Ectodermal cell (in vitro differentiated cells): ENCODE results near the gene CREB5.

ENCODE experiments used
- H3K27ac ChIP-seq: 2 replicates; pipeline ENCODE4 v1.7.0; 2013; ENCODE audit warnings: mild to moderate bottlenecking, low read depth, low read length; ENCODE audit not compliant: insufficient read depth, poor library complexity, severe bottlenecking
- H3K27me3 ChIP-seq: 2 replicates; pipeline ENCODE4 v1.7.0; 2013; ENCODE audit warnings: mild to moderate bottlenecking, low read length; ENCODE audit not compliant: insufficient read depth, control insufficient read depth, poor library complexity, severe bottlenecking
- H3K36me3 ChIP-seq: one replicate; pipeline ENCODE4 v1.7.0; 2013; ENCODE audit warnings: low read length; ENCODE audit not compliant: control insufficient read depth, insufficient read depth
- H3K4me1 ChIP-seq: one replicate; pipeline ENCODE4 v1.7.0; 2013; ENCODE audit warnings: low read length; ENCODE audit not compliant: control insufficient read depth, insufficient read depth
- H3K4me3 ChIP-seq: 2 replicates; pipeline ENCODE4 v1.7.0; 2013; ENCODE audit warnings: low read depth, low read length, control low read depth; ENCODE audit not compliant: insufficient read depth
- H3K9me3 ChIP-seq: 2 replicates; pipeline ENCODE4 v1.7.0; 2013; ENCODE audit warnings: mild to moderate bottlenecking, low read length, moderate library complexity; ENCODE audit not compliant: control insufficient read depth
- WGBS, 2 experiments: methylation state at CpG; one replicate each; pipeline ENCODE4 v1.1.7; 2013; ENCODE audit warnings: missing lambda C conversion rate in 2 of 2; 5-methylcytosine and 5-hydroxymethylcytosine counted together

CREB5 gene

DNA sequence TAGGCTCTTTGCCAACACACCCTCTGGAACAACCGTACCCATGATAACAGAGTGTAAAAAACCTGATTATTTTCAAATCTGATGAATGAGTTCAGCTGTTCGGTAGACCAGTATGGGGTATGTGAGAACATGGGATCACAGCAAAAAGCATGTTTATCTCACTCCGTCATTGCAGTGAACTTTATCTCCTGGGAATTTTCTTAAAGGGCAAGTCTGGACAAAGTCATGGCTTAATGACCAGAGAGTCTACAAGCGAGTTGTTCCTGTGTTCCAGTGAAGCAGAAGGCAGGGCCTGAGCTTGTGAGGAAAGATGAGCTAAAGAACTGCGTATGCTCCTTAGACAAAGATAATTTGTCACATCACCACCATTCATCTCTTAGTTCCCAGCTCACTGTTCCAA is 326.1 kb downstream of the CREB5 start:
- Histone ChIP-seq H3K4me3 (no peak overlapping the region), H3K9me3 (no peaks in the 10 kb centered on the region), H3K4me1 (peaks cover 10% of the 10 kb centered on the region), H3K36me3 (no peaks in the 10 kb centered on the region), H3K27ac (no peak overlapping the region), H3K27me3 (no peaks in the 10 kb centered on the region)
- WGBS, 2 experiments, result 93 to 96% methylated on average over 5 of the region's 5 CpGs

DNA sequence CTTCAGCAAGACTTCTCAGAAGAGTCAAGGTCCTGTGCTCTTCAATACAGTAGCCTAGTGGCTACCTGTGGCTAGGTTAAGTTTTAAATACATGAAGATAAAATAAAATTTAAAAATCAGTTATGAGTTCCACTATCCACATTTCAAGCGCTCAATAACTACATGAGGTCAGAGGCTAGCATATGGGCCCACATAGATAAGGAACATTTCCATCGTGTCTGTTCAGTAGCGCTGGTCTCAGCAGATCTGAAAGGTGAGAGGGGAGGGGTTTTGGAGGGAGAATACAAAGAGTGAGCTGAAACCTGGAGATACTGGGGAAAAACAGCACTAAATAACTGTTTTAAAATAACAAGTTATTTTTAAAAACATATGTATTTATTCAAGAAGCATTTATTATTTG is 326.8 kb downstream of the CREB5 start:
- Histone ChIP-seq H3K4me3 (no peak overlapping the region), H3K4me1 (peaks cover 8% of the 10 kb centered on the region), H3K27ac (no peak overlapping the region), H3K9me3 (no peaks in the 10 kb centered on the region), H3K27me3 (no peaks in the 10 kb centered on the region), H3K36me3 (no peaks in the 10 kb centered on the region)
- WGBS, 2 experiments, result 78% methylated on average over 3 of the region's 3 CpGs

DNA sequence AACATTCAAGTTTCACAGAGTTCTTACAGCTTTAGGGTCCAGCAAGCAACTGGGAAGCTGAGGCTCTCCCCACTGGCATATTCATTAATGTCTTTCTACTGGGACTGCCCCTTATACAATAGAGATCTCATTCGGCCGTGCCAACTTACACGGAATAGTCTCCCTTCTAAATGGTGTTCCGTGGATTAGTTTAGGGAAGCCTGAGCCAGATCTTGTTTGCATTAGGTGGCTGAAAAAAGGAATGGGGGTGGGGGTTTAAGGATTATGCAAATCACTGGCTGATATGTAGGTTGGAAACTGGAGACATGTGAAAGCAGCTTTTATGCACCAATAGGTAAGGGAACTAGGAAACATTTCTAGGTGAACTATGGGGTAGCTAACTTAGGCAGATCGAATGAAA is 327.5 kb downstream of the CREB5 start:
- H3K4me1 ChIP-seq, result peaks cover 8% of the 10 kb centered on the region
- 37 to 48% methylated on average over 5 of the region's 5 CpGs for WGBS, 2 experiments
- peak overlapping the region; percentile 36 for H3K27ac ChIP-seq
- H3K4me3 ChIP-seq, result no peak overlapping the region
- no peaks in the 10 kb centered on the region for H3K9me3 ChIP-seq
- no peaks in the 10 kb centered on the region for H3K27me3 ChIP-seq
- H3K36me3 ChIP-seq, result no peaks in the 10 kb centered on the region

DNA sequence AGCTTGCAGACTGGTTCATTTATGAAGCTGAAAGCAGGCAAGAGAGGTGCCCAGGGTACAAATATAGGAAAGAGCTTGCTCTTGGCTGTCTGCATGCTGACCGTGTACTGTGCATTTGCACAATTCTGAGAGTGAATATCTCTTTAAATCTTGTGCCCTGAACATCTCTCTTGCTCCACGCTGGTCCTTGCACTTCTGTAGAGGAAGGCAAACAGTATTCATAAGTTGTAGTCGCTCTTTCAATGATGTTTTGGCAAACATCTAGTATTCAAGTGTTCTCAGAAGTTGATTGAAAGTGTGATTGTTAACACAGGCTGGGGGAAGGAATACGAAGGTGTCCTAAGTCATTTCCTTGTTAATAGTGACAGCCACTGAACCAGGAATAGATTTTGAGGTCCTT is 332.6 kb downstream of the CREB5 start:
- WGBS, 2 experiments, result 91 to 95% methylated on average over 4 of the region's 4 CpGs
- H3K27me3 ChIP-seq, result no peaks in the 10 kb centered on the region
- H3K4me1 ChIP-seq, result peaks cover 3% of the 10 kb centered on the region
- no peak overlapping the region for H3K27ac ChIP-seq
- no peaks in the 10 kb centered on the region for H3K9me3 ChIP-seq
- H3K4me3 ChIP-seq, result no peak overlapping the region
- H3K36me3 ChIP-seq, result no peaks in the 10 kb centered on the region

DNA sequence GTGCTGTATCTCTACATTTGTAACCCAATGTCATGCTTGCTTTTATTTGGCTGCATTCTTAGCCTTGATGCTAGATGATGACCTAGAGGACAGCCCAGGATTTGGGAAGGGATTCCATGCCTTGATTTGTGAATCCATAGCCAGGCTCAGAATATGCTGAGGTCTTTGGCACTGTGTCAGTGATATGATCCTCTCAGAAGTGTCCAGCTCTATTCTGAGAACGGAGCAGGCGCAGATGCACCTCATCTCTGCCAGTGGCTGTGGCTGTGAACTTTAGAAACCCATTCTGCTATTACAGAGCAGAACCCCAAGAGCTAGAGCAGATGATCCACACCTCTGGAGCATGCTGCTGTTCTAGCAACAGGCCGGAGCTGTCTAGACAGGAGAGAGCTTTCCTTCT is 333.0 kb downstream of the CREB5 start:
- no peak overlapping the region for H3K27ac ChIP-seq
- no peaks in the 10 kb centered on the region for H3K36me3 ChIP-seq
- no peaks in the 10 kb centered on the region for H3K9me3 ChIP-seq
- H3K4me3 ChIP-seq, result no peak overlapping the region
- H3K27me3 ChIP-seq, result no peaks in the 10 kb centered on the region
- H3K4me1 ChIP-seq, result peaks cover 3% of the 10 kb centered on the region
- 95 to 96% methylated on average over 3 of the region's 3 CpGs for WGBS, 2 experiments

DNA sequence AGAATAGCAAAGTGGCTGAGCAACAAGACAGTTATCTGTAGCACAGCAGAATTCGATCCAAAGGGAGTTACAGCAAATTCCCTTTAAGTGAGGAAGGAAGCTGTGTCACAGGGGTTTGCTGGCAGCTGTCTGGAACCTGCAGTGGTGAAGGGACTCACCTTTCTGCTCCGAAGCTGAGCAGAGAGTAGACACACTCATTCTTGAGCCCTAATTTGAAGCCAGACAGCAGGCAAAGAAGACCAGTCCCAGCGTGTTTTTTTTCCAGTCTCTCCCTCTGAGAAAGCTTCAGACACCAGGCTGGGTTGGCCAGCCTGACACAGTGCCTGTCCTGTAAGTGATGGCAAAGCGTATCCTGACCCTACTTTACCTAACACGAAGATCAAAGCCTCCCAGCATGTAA is 335.1 kb downstream of the CREB5 start:
- peaks cover 9% of the 10 kb centered on the region for H3K4me1 ChIP-seq
- H3K27ac ChIP-seq, result no peak overlapping the region
- WGBS, 2 experiments, result 68 to 71% methylated on average over 5 of the region's 5 CpGs
- no peak overlapping the region for H3K4me3 ChIP-seq
- no peaks in the 10 kb centered on the region for H3K9me3 ChIP-seq
- no peaks in the 10 kb centered on the region for H3K27me3 ChIP-seq
- H3K36me3 ChIP-seq, result no peaks in the 10 kb centered on the region

DNA sequence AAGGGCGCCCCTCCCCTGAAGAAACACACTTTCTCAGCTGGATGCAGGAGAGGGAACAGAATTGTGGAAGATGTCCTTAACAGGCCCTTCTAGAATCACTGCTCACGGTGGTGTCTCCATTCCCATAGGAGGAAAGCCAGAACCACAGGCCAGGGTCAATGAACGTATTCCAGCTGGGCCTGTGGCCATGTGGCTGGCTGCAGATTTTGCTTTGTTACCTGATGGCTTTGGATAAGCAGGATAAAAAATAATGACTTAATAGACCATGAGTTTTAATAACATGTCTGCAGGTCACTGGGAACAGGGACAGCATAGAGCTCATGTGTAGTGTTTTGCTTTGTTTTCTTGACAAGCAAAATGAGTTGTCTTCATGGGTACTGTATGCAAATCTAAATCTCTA is 335.5 kb downstream of the CREB5 start:
- 83 to 85% methylated on average over 3 of the region's 3 CpGs for WGBS, 2 experiments

DNA sequence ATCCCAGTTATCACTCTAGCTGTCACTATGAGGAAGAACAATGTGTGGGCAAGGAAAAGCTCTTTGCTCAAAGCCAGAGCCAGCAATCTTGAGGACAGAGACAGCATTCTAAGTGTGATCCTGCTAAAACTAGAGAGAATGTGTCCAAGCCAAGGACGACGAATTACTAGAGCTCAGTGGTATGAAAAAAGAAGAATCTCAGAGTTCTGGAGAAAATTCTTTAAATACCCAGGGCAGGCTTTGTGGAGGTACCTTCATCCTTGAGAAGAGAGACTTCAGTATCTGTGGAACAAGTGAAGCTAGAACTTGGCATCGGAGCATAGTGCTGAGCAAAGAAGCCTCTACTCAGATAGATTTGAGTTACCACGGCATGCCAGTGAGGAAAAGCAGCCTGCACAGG is 336.0 kb downstream of the CREB5 start:
- Histone ChIP-seq H3K27me3 (no peaks in the 10 kb centered on the region), H3K27ac (no peak overlapping the region)
- 91% methylated on average over 4 of the region's 4 CpGs for WGBS, 2 experiments

More for the DNA sequence above, 335.5 kb downstream of the CREB5 start:
- no peaks in the 10 kb centered on the region for H3K36me3 ChIP-seq
- H3K9me3 ChIP-seq, result no peaks in the 10 kb centered on the region
- H3K27ac ChIP-seq, result no peak overlapping the region
- no peak overlapping the region for H3K4me3 ChIP-seq
- H3K27me3 ChIP-seq, result no peaks in the 10 kb centered on the region
- H3K4me1 ChIP-seq, result peaks cover 9% of the 10 kb centered on the region

DNA sequence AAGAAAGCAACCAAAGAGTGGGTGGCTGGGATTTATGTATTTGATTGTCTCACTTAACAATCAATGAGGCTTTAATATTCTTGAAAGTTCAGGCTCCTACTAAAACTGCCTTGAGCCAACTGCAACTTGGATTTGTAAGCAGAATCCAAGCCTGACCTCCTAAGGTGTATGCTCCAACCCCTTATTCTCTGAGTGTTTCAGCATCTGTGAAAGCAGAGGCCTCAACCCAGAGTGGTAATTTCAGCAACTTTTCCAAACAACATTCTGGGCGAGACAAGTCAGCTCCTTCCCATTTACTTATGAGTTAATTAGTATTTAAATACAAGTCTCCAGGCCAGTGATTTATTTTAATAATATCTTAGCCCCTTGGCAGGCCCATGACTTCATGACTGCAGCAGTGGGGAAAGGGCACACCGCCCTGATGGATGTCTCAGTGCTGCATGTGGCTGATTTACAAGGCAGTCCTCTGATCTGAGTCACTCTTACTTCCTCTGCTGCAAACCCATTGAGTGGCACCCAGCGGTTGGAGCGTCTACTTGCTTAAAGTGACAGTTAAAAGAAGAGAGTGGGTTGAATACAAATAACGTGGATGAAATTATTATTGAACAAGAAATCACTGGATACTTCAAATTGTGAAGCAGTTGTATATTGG is 336.7 kb downstream of the CREB5 start:
- H3K27ac ChIP-seq, result no peak overlapping the region
- WGBS, 2 experiments, result 61 to 71% methylated on average over 4 of the region's 5 CpGs
- H3K27me3 ChIP-seq, result no peaks in the 10 kb centered on the region
- H3K36me3 ChIP-seq, result no peaks in the 10 kb centered on the region
- peaks cover 9% of the 10 kb centered on the region for H3K4me1 ChIP-seq
- no peak overlapping the region for H3K4me3 ChIP-seq
- H3K9me3 ChIP-seq, result no peaks in the 10 kb centered on the region

More for the DNA sequence above, 336.0 kb downstream of the CREB5 start:
- H3K4me3 ChIP-seq, result no peak overlapping the region
- no peaks in the 10 kb centered on the region for H3K9me3 ChIP-seq
- H3K4me1 ChIP-seq, result peaks cover 9% of the 10 kb centered on the region
- H3K36me3 ChIP-seq, result no peaks in the 10 kb centered on the region

DNA sequence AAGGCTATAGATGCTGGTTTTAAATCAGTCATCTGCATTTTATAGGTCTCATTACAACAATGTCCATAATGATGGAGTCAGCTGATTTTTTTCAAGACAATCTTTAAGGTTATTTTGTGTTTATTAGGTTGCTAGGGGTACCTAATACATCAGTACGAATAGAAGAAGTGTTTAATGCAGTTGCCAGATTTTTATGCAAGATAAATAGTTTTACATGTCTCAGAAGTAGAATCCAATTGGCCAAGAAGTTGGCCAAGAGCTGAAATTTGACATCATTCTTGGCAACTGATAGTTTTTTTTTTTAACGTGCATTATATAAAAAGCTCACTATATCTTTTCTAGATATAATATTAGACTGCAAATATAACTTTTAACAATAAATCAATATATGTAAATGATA is 337.3 kb downstream of the CREB5 start:
- Histone ChIP-seq H3K27ac (no peak overlapping the region), H3K36me3 (no peaks in the 10 kb centered on the region), H3K9me3 (no peaks in the 10 kb centered on the region), H3K27me3 (no peaks in the 10 kb centered on the region), H3K4me1 (peaks cover 9% of the 10 kb centered on the region), H3K4me3 (no peak overlapping the region)
- 96 to 100% methylated on average over 1 of the region's 2 CpGs for WGBS, 2 experiments

DNA sequence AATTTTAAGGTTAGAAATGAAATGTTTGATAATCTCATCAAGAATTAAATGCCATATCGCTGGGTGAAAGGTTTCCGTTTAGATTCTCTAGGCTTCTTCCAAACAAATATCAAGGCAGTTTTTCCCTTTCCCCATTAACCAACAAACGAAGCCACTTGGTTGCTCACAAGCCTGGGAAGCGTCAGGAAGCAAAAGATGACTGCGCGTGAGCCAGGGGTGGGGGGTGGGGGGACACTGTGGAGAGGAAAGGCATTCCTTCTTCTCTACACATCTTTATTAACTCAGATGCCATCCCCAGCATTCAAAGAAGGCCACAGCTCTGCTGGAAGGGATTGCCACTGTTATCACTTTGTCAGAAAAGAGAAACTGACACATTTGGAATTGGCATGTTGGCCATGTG is 338.7 kb downstream of the CREB5 start:
- no peaks in the 10 kb centered on the region for H3K9me3 ChIP-seq
- H3K27ac ChIP-seq, result no peak overlapping the region
- no peaks in the 10 kb centered on the region for H3K36me3 ChIP-seq
- no peak overlapping the region for H3K4me3 ChIP-seq
- peaks cover 9% of the 10 kb centered on the region for H3K4me1 ChIP-seq
- 68 to 70% methylated on average over 6 of the region's 6 CpGs for WGBS, 2 experiments
- H3K27me3 ChIP-seq, result no peaks in the 10 kb centered on the region
